Tibial nerve (tissue), 4 donors: ENCODE data around the gene REV3L.

ENCODE experiments used
- EP300 ChIP-seq, 2 donors: sonication (generic); formaldehyde crosslinking; IDR thresholded peaks; one replicate each; pipeline ENCODE4 v1.6.1; 2017; ENCODE audit warnings: antibody characterized with exemption in 2 of 2, mild to moderate bottlenecking in 1 of 2
- TF ChIP-seq, protein P1 (sequence below), 5 experiments: fragments of 200-600 bp in 3 of 5; fragments of 450-650 bp in 2 of 5; sonication (generic) in 3 of 5; IDR thresholded peaks; one replicate each; pipeline ENCODE4 v1.5.1; 2016 to 2019; ENCODE audit warnings: antibody characterized with exemption in 5 of 5, mild to moderate bottlenecking in 3 of 5, moderate library complexity in 2 of 5

DNA sequence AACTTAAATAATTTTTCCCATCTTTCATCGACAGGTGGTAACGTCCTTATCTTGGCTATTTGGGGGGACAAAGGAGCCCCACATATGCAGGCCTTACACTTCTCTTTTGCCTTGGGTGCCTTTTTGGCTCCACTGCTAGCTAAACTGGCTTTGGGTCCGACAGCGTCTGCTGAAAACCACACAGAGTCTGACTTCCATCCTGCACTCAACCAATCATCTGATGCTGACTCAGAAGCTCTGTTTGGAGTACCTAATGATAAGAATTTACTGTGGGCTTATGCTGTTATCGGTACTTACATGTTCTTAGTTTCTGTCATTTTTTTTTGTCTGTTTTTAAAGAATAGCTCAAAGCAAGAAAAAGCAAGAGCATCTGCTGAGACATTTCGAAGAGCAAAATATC, 217.2 kb downstream of the REV3L start:
- TF ChIP-seq, protein P1, sequence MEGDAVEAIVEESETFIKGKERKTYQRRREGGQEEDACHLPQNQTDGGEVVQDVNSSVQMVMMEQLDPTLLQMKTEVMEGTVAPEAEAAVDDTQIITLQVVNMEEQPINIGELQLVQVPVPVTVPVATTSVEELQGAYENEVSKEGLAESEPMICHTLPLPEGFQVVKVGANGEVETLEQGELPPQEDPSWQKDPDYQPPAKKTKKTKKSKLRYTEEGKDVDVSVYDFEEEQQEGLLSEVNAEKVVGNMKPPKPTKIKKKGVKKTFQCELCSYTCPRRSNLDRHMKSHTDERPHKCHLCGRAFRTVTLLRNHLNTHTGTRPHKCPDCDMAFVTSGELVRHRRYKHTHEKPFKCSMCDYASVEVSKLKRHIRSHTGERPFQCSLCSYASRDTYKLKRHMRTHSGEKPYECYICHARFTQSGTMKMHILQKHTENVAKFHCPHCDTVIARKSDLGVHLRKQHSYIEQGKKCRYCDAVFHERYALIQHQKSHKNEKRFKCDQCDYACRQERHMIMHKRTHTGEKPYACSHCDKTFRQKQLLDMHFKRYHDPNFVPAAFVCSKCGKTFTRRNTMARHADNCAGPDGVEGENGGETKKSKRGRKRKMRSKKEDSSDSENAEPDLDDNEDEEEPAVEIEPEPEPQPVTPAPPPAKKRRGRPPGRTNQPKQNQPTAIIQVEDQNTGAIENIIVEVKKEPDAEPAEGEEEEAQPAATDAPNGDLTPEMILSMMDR (IDR thresholded peaks at IDR 0.05), result no peak
- no peak for TF ChIP-seq EP300 (IDR thresholded peaks at IDR 0.05)
